CD14-positive monocyte (primary cell): ENCODE results near the gene WFDC10A. TPM values are rescaled to one million over a fixed set of nuclear protein-coding genes. Genes with fewer than 3 reads are reported as not detected.

Experiments used
- DNase-seq, 3 donors: peaks; one replicate each; pipeline ENCODE4 v3.0.0-alpha.2; 2011 to 2022
- H2AFZ ChIP-seq: 2 replicates; pipeline ENCODE4 v1.6.0; 2012; ENCODE audit warnings: mild to moderate bottlenecking, low read depth, low read length, inconsistent platforms; ENCODE audit not compliant: insufficient read depth, poor library complexity, severe bottlenecking
- H3K27ac ChIP-seq, 2 donors: 1 replicate in 1 of 2; 2 replicates in 1 of 2; pipeline ENCODE4 v1.5.1; 2012 to 2013; ENCODE audit warnings: low read length in 2 of 2, control low read depth in 1 of 2, inconsistent platforms in 1 of 2, low read depth in 1 of 2, mild to moderate bottlenecking in 1 of 2
- H3K27me3 ChIP-seq, 2 donors: one replicate each; pipeline versions ENCODE4 v1.6.0 to v1.6.1; 2011 to 2013; ENCODE audit warnings: low read length in 2 of 2; ENCODE audit not compliant: control insufficient read depth in 2 of 2, insufficient read depth in 2 of 2
- H3K36me3 ChIP-seq, 2 donors: replicated peaks in 1 of 2; 1 replicate in 1 of 2; 2 replicates in 1 of 2; pipeline versions ENCODE4 v1.5.1 to v1.6.1; 2012 to 2013; ENCODE audit warnings: low read length in 2 of 2, control low read depth in 1 of 2, inconsistent platforms in 1 of 2, mild to moderate bottlenecking in 1 of 2; ENCODE audit not compliant: insufficient read depth in 2 of 2, control insufficient read depth in 1 of 2
- H3K4me1 ChIP-seq, 2 donors: 1 replicate in 1 of 2; 2 replicates in 1 of 2; pipeline versions ENCODE4 v1.5.1 to v1.6.1; 2012 to 2013; ENCODE audit warnings: low read length in 2 of 2, control low read depth in 1 of 2, inconsistent platforms in 1 of 2, mild to moderate bottlenecking in 1 of 2, moderate library complexity in 1 of 2; ENCODE audit not compliant: insufficient read depth in 2 of 2, control insufficient read depth in 1 of 2
- H3K4me2 ChIP-seq: replicated peaks from 2 replicates; pipeline ENCODE3; 2012; ENCODE audit warnings: low read length, moderate library complexity, mild to moderate bottlenecking; ENCODE audit not compliant: poor library complexity, severe bottlenecking; ENCODE audit errors: extremely low read depth
- H3K4me3 ChIP-seq, 3 experiments: fragments of 200-600 bp in 1 of 3; sonication (generic) in 1 of 3; replicated peaks in 1 of 3; 1 replicate in 2 of 3; 2 replicates in 1 of 3; pipeline ENCODE4 v1.5.1; 2011 to 2013; ENCODE audit warnings: low read length in 3 of 3, mild to moderate bottlenecking in 3 of 3, control low read depth in 2 of 3, low read depth in 2 of 3, inconsistent platforms in 1 of 3, moderate library complexity in 1 of 3
- H3K79me2 ChIP-seq: 2 replicates; pipeline ENCODE4 v1.6.0; 2012; ENCODE audit warnings: mild to moderate bottlenecking, control low read depth, inconsistent platforms, low read length, moderate library complexity; ENCODE audit not compliant: insufficient read depth
- H3K9ac ChIP-seq: 2 replicates; pipeline ENCODE4 v1.6.0; 2017; ENCODE audit warnings: low read length, mild to moderate bottlenecking; ENCODE audit not compliant: insufficient read depth, poor library complexity, severe bottlenecking
- H3K9me3 ChIP-seq, 2 donors: replicated peaks in 1 of 2; 1 replicate in 1 of 2; 2 replicates in 1 of 2; pipeline versions ENCODE4 v1.5.1 to v1.6.1; 2012 to 2013; ENCODE audit warnings: low read length in 2 of 2, control low read depth in 1 of 2; ENCODE audit not compliant: control insufficient read depth in 1 of 2, insufficient read depth in 1 of 2
- H4K20me1 ChIP-seq: 2 replicates; pipeline ENCODE4 v1.6.0; 2012; ENCODE audit warnings: mild to moderate bottlenecking, low read length, control low read depth, moderate library complexity; ENCODE audit not compliant: insufficient read depth
- H3K27ac Mint-ChIP-seq, 7 donors: one replicate each; pipeline ENCODE4 v1.8.0; 2020; ENCODE audit warnings: mild to moderate bottlenecking in 7 of 7, mixed read lengths in 7 of 7, moderate library complexity in 6 of 7, inconsistent platforms in 2 of 7
- H3K27me3 Mint-ChIP-seq, 3 donors: one replicate each; pipeline ENCODE4 v1.8.0; 2021 to 2022; ENCODE audit warnings: low read depth in 3 of 3, mild to moderate bottlenecking in 3 of 3, mixed read lengths in 3 of 3, moderate library complexity in 3 of 3, inconsistent platforms in 1 of 3
- H3K36me3 Mint-ChIP-seq, 2 donors: one replicate each; pipeline ENCODE4 v1.8.0; 2020; ENCODE audit warnings: mixed read lengths in 2 of 2, inconsistent platforms in 1 of 2, mild to moderate bottlenecking in 1 of 2
- H3K4me1 Mint-ChIP-seq: one replicate; pipeline ENCODE4 v1.8.0; 2020; ENCODE audit warnings: mild to moderate bottlenecking, mixed read lengths
- H3K4me3 Mint-ChIP-seq, 2 donors: one replicate each; pipeline ENCODE4 v1.8.0; 2020; ENCODE audit warnings: mild to moderate bottlenecking in 2 of 2, mixed read lengths in 2 of 2, moderate library complexity in 1 of 2
- H3K9me3 Mint-ChIP-seq, 7 donors: one replicate each; pipeline ENCODE4 v1.8.0; 2020 to 2022; ENCODE audit warnings: mixed read lengths in 7 of 7, mild to moderate bottlenecking in 6 of 7, moderate library complexity in 6 of 7, inconsistent platforms in 2 of 7
- WGBS: methylation state at CpG from one replicate; pipeline ENCODE4 v1.1.5; 2013; ENCODE audit warnings: missing lambda C conversion rate; ENCODE audit not compliant: insufficient coverage; 5-methylcytosine and 5-hydroxymethylcytosine counted together
- intact Hi-C, 2 donors: fragments of 100-400 bp; cut with micrococcal nuclease; formaldehyde crosslinking; loops; one replicate each; pipeline versions ENCODE4 v1.15.0 to v1.15.1; 2023
- polyA plus RNA-seq, 3 donors: library from polyadenylated mRNA; depleted of rRNA in 1 of 3; unstranded in 2 of 3; stranded (reverse) in 1 of 3; fragments of 300-500 nt in 2 of 3; fragments of >200 nt in 1 of 3; fragmentation: Illumina TruSeq in 2 of 3; gene quantifications; 1 replicate in 2 of 3; 2 replicates in 1 of 3; pipeline ENCODE4 v1.2.3, GENCODE V29; 2012 to 2021
- TF ChIP-seq, protein P1 (sequence below): fragments of 200-600 bp; IDR thresholded peaks from one replicate; pipeline ENCODE4 v1.8.0; 2022; ENCODE audit warnings: antibody characterized with exemption, mild to moderate bottlenecking

Gene WFDC10A
- polyA plus RNA-seq, 3 donors: not detected

DNA sequence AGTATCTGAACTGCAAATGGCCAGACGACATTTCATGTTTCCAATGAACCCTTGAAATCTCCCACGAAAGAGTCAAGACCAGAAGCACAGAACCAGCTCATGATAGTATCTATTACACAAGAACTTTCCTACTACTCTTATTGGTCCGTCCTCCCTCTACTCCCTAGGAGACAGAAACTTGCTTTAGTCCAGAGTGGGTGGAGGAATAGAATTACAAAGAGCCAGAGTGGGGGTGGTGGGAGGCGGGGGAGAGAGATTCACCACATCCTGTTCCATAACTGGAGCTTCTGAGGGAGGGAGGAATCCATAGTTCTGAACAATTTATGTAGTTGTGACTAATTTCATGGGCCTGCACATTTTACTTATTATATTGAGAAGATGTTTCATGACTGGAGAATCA is 18.5 kb upstream of the WFDC10A start:
- WGBS: 100% methylated on average over 1 of the region's 4 CpGs
- TF ChIP-seq, protein P1, sequence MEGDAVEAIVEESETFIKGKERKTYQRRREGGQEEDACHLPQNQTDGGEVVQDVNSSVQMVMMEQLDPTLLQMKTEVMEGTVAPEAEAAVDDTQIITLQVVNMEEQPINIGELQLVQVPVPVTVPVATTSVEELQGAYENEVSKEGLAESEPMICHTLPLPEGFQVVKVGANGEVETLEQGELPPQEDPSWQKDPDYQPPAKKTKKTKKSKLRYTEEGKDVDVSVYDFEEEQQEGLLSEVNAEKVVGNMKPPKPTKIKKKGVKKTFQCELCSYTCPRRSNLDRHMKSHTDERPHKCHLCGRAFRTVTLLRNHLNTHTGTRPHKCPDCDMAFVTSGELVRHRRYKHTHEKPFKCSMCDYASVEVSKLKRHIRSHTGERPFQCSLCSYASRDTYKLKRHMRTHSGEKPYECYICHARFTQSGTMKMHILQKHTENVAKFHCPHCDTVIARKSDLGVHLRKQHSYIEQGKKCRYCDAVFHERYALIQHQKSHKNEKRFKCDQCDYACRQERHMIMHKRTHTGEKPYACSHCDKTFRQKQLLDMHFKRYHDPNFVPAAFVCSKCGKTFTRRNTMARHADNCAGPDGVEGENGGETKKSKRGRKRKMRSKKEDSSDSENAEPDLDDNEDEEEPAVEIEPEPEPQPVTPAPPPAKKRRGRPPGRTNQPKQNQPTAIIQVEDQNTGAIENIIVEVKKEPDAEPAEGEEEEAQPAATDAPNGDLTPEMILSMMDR: no peak
- no peak overlapping the region for H3K4me2 ChIP-seq
- Mint-ChIP-seq H3K27ac (no peak overlapping the region), H3K4me1 (no peaks in the 10 kb centered on the region), H3K36me3 (no peaks in the 10 kb centered on the region), H3K9me3 (peaks cover 0 to 20% (median 8%) of the 10 kb centered on the region in 7 donors), H3K27me3 (peaks cover 2 to 4% (median 2%) of the 10 kb centered on the region in 3 donors), H3K4me3 (no peak overlapping the region)
- no peaks in the 10 kb centered on the region for H3K36me3 ChIP-seq
- no peak for DNase-seq
- no peak overlapping the region for H2AFZ ChIP-seq
- peaks cover 0 to 2% of the 10 kb centered on the region in 2 donors for H3K27me3 ChIP-seq
- H3K79me2 ChIP-seq: no peaks in the 10 kb centered on the region
- H3K4me3 ChIP-seq: no peak overlapping the region
- intact Hi-C loops: no loop called here
- H3K4me1 ChIP-seq: no peaks in the 10 kb centered on the region
- no peak overlapping the region for H3K27ac ChIP-seq
- H3K9me3 ChIP-seq: peaks cover 0 to 6% of the 10 kb centered on the region in 2 donors
- H4K20me1 ChIP-seq: no peaks in the 10 kb centered on the region
- H3K9ac ChIP-seq: no peak overlapping the region

DNA sequence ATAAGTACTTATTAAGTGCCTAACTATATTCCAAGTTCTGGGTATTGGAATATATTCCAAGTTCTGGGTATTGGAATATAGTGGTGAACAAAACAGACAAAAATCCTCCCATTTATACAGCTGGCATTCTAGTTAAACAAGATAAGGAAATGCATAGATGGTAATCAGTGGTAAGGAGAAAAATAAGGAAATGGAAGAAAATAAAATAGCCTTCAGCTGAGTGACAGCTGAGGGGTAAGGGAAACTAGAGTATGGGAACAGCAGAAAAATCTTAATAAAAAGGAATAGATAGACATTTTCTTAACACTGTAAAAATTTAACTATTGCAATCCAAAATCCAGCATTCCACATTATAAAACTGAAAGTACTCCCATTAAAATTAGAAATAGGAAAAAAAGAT is 17.2 kb upstream of the WFDC10A start:
- no peak overlapping the region for H2AFZ ChIP-seq
- no peak overlapping the region for H3K4me3 Mint-ChIP-seq
- H3K79me2 ChIP-seq: no peaks in the 10 kb centered on the region
- peaks cover 0 to 2% of the 10 kb centered on the region in 2 donors for H3K9me3 ChIP-seq
- no peak overlapping the region for H3K27ac ChIP-seq
- H3K27me3 ChIP-seq: peaks cover 0 to 2% of the 10 kb centered on the region in 2 donors
- peaks cover under 1 to 2% (median 2%) of the 10 kb centered on the region in 3 donors for H3K27me3 Mint-ChIP-seq
- no peaks in the 10 kb centered on the region for H4K20me1 ChIP-seq
- H3K4me1 ChIP-seq: no peaks in the 10 kb centered on the region
- H3K9me3 Mint-ChIP-seq: peaks cover 0 to 10% (median under 1%) of the 10 kb centered on the region in 7 donors
- H3K4me2 ChIP-seq: no peak overlapping the region
- H3K4me1 Mint-ChIP-seq: no peaks in the 10 kb centered on the region
- no peak overlapping the region for H3K4me3 ChIP-seq
- H3K9ac ChIP-seq: no peak overlapping the region
- no peak for DNase-seq
- H3K27ac Mint-ChIP-seq: no peak overlapping the region
- intact Hi-C loops: no loop called here
- TF ChIP-seq, protein P1: no peak
- no peaks in the 10 kb centered on the region for H3K36me3 ChIP-seq
- no peaks in the 10 kb centered on the region for H3K36me3 Mint-ChIP-seq
